ENCODE results near the gene PARD3. TPM values are rescaled to one million over a fixed set of nuclear protein-coding genes. Genes with fewer than 3 reads are reported as not detected.

The PARD3 gene
- total and polyA plus RNA-seq, 10 of the 15 experiments (the other 5 are each of a cell fraction or from before 2014, with no cell fraction given): 2.6 to 43.1 (median 13.9) TPM

GRCh38 chr10:34576797-34577196 is 238.3 kb downstream of the PARD3 start:
- Histone ChIP-seq H4K20me1 (ENCODE audit: control insufficient read depth, insufficient read depth) (no peaks in the 10 kb centered on the region), H3K36me3 (ENCODE audit: control insufficient read depth in 2 of 2, insufficient read depth in 2 of 2, low read length in 1 of 2) (no peaks in the 10 kb centered on the region), H2AFZ (ENCODE audit: control insufficient read depth, low read depth, low read length) (no peak overlapping the region), H3K79me2 (ENCODE audit: control insufficient read depth, insufficient read depth, low read length) (no peaks in the 10 kb centered on the region), H3K27ac (ENCODE audit: control insufficient read depth, insufficient read depth) (no peak overlapping the region), H3K4me2 (ENCODE audit: control insufficient read depth, insufficient read depth) (no peak overlapping the region), H3K9ac (ENCODE audit: control insufficient read depth, insufficient read depth, low read length) (no peak overlapping the region), H3K4me1 (ENCODE audit: control insufficient read depth, insufficient read depth, low read length) (no peaks in the 10 kb centered on the region), H3K4me3 (no peak overlapping the region), H3K27me3 (replicated peaks in 1 of 2; ENCODE audit: control insufficient read depth in 2 of 2, insufficient read depth in 2 of 2, low read length in 1 of 2) (no peaks in the 10 kb centered on the region), H3K9me3 (replicated peaks; ENCODE audit: control insufficient read depth, insufficient read depth, low read length) (no peaks in the 10 kb centered on the region)
- whole genome bisulfite sequencing (ENCODE audit: insufficient coverage, insufficient replicate concordance, low lambda C conversion rate, missing lambda C conversion rate): 31% methylated on average over 4 of the region's 4 CpGs
- intact Hi-C loops (cut with micrococcal nuclease; ENCODE audit: unreplicated experiment): no loop called here
- POLR2A ChIA-PET: no interaction called here
- ATAC-seq (no peak), FAIRE-seq (no peak), DNase-seq (ENCODE audit: low read depth, low spot score) (no peak)
- SMC1A ChIA-PET (ENCODE audit: uncharacterized antibody, unreplicated experiment): interaction anchor here (0.6 to 1.6 kb wide), 7 partner anchors 11 to 60 kb away, joined by 3 to 7 read pairs (median 4); no protein-coding TSS in a partner anchor
- no TSS peak for BruUV-seq (replicated peaks)
- RAD21 ChIA-PET (ENCODE audit: unreplicated experiment): interaction anchor here (0.6 to 1.4 kb wide), 4 partner anchors 29 to 1245 kb away, joined by 3 read pairs; no protein-coding TSS in a partner anchor
- in situ Hi-C loops (cut with MboI): no loop called here
- CTCF ChIA-PET: interaction anchor here (0.7 to 1.3 kb wide), 8 partner anchors 9 to 60 kb away, joined by 3 to 5 read pairs (median 3); no protein-coding TSS in a partner anchor
- no peak for TF ChIP-seq NFIC (IDR thresholded peaks at IDR 0.05; ENCODE audit: low read depth, low read length)
- TF ChIP-seq SIX5 (IDR thresholded peaks at IDR 0.05; ENCODE audit: low read depth, low read length, severe bottlenecking): no peak
- no peak for TF ChIP-seq RAD21 (IDR thresholded peaks at IDR 0.05; ENCODE audit: insufficient read depth, low read depth, low read length)
- TF ChIP-seq, protein P1, sequence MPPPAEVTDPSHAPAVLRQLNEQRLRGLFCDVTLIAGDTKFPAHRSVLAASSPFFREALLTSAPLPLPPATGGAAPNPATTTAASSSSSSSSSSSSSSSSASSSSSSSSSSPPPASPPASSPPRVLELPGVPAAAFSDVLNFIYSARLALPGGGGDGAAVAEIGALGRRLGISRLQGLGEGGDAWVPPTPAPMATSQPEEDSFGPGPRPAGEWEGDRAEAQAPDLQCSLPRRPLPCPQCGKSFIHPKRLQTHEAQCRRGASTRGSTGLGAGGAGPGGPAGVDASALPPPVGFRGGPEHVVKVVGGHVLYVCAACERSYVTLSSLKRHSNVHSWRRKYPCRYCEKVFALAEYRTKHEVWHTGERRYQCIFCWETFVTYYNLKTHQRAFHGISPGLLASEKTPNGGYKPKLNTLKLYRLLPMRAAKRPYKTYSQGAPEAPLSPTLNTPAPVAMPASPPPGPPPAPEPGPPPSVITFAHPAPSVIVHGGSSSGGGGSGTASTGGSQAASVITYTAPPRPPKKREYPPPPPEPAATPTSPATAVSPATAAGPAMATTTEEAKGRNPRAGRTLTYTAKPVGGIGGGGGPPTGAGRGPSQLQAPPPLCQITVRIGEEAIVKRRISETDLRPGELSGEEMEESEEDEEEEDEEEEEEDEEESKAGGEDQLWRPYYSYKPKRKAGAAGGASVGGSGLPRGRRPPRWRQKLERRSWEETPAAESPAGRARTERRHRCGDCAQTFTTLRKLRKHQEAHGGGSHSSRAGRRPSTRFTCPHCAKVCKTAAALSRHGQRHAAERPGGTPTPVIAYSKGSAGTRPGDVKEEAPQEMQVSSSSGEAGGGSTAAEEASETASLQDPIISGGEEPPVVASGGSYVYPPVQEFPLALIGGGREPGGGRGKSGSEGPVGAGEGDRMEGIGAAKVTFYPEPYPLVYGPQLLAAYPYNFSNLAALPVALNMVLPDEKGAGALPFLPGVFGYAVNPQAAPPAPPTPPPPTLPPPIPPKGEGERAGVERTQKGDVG (CRISPR knock-in tag; IDR thresholded peaks at IDR 0.05): no peak
- TF ChIP-seq MYB (IDR thresholded peaks at IDR 0.05; ENCODE audit: borderline replicate concordance, low read depth, low read length): no peak
- TF ChIP-seq RB1 (IDR thresholded peaks at IDR 0.05; ENCODE audit: borderline replicate concordance): no peak
- no peak for TF ChIP-seq DPF2 (IDR thresholded peaks at IDR 0.05)
- TF ChIP-seq, protein P2, sequence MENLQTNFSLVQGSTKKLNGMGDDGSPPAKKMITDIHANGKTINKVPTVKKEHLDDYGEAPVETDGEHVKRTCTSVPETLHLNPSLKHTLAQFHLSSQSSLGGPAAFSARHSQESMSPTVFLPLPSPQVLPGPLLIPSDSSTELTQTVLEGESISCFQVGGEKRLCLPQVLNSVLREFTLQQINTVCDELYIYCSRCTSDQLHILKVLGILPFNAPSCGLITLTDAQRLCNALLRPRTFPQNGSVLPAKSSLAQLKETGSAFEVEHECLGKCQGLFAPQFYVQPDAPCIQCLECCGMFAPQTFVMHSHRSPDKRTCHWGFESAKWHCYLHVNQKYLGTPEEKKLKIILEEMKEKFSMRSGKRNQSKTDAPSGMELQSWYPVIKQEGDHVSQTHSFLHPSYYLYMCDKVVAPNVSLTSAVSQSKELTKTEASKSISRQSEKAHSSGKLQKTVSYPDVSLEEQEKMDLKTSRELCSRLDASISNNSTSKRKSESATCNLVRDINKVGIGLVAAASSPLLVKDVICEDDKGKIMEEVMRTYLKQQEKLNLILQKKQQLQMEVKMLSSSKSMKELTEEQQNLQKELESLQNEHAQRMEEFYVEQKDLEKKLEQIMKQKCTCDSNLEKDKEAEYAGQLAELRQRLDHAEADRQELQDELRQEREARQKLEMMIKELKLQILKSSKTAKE (IDR thresholded peaks at IDR 0.05; ENCODE audit: low read depth, poor library complexity, severe bottlenecking): no peak
- TF ChIP-seq ETV6 (conservative IDR thresholded peaks at IDR 0.05 in 1 of 2, IDR thresholded peaks at IDR 0.05 in 1 of 2; ENCODE audit: borderline replicate concordance in 1 of 2, low read depth in 1 of 2): no peak
- TF ChIP-seq, protein P3, sequence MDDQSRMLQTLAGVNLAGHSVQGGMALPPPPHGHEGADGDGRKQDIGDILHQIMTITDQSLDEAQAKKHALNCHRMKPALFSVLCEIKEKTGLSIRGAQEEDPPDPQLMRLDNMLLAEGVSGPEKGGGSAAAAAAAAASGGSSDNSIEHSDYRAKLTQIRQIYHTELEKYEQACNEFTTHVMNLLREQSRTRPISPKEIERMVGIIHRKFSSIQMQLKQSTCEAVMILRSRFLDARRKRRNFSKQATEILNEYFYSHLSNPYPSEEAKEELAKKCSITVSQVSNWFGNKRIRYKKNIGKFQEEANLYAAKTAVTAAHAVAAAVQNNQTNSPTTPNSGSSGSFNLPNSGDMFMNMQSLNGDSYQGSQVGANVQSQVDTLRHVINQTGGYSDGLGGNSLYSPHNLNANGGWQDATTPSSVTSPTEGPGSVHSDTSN (IDR thresholded peaks at IDR 0.05; ENCODE audit: insufficient replicate concordance, low read depth, low read length): no peak
- TF ChIP-seq REST (IDR thresholded peaks at IDR 0.05; ENCODE audit: low read depth, low read length): no peak

Measured in GM12878 (cell line).